Aorta (tissue), 5 donors: ENCODE results near the gene ECM1. TPM values are rescaled to one million over a fixed set of nuclear protein-coding genes. Genes with fewer than 3 reads are reported as not detected.

Experiments used
- ATAC-seq: fragments of 200-7000 bp; cut with Tn5 transposase; one replicate; pipeline ENCODE4 v1.9.1; 2022; ENCODE audit warnings: moderate library complexity; ENCODE audit not compliant: low FRiP score
- DNase-seq, 2 donors: peaks; one replicate each; pipeline ENCODE4 v3.0.0-alpha.2; 2020
- H3K27ac ChIP-seq, 2 donors: one replicate each; pipeline ENCODE4 v1.5.1; 2013; ENCODE audit warnings: low read length in 2 of 2, mild to moderate bottlenecking in 2 of 2, moderate library complexity in 2 of 2, control low read depth in 1 of 2, inconsistent platforms in 1 of 2, low read depth in 1 of 2
- H3K27me3 ChIP-seq, 2 donors: one replicate each; pipeline ENCODE4 v1.6.1; 2013; ENCODE audit warnings: control low read depth in 1 of 2, low read length in 1 of 2, mild to moderate bottlenecking in 1 of 2, moderate library complexity in 1 of 2; ENCODE audit not compliant: insufficient read depth in 2 of 2, control insufficient read depth in 1 of 2
- H3K36me3 ChIP-seq, 2 donors: one replicate each; pipeline ENCODE4 v1.6.1; 2013; ENCODE audit warnings: control low read depth in 1 of 2, low read length in 1 of 2, mild to moderate bottlenecking in 1 of 2; ENCODE audit not compliant: insufficient read depth in 2 of 2, control insufficient read depth in 1 of 2
- H3K4me1 ChIP-seq, 2 donors: one replicate each; pipeline ENCODE4 v1.6.1; 2013; ENCODE audit warnings: low read length in 2 of 2, control low read depth in 1 of 2, mild to moderate bottlenecking in 1 of 2, moderate library complexity in 1 of 2; ENCODE audit not compliant: insufficient read depth in 2 of 2, control insufficient read depth in 1 of 2
- H3K4me3 ChIP-seq, 2 donors: one replicate each; pipeline ENCODE4 v1.5.1; 2013; ENCODE audit warnings: low read length in 2 of 2, control low read depth in 1 of 2, mild to moderate bottlenecking in 1 of 2
- H3K9me3 ChIP-seq: one replicate; pipeline ENCODE4 v1.6.1; 2013; ENCODE audit warnings: mild to moderate bottlenecking, low read length; ENCODE audit not compliant: control insufficient read depth
- WGBS, 2 donors: extraction: QIAGEN DNeasy Blood & Tissue Kit; methylation state at CpG; one replicate each; pipeline ENCODE4 v1.1.7; 2013; 5-methylcytosine and 5-hydroxymethylcytosine counted together
- intact Hi-C, 2 donors: fragments of 100-400 bp; cut with DNase I; formaldehyde crosslinking; loops; one replicate each; pipeline versions ENCODE4 v1.14.2 to v1.15.0; 2022
- microRNA-seq, 2 donors: library from miRNA; unstranded; fragments of <30 nt; microRNA quantifications; one replicate each; pipeline ENCODE4 v1.2.0, GENCODE V29; 2020
- polyA plus RNA-seq, 2 donors: library from polyadenylated mRNA; stranded (reverse); fragments of 200-250 nt; gene quantifications; one replicate each; pipeline ENCODE4 v1.2.3, GENCODE V29; 2013
- total RNA-seq, 2 donors: library from RNA; stranded (reverse); fragmentation: NEBNext Ultra II Directional; extraction: Animal tissue kit (Norgen Biotek cat#: 25700); gene quantifications; one replicate each; pipeline ENCODE4 v1.2.1, GENCODE V29; 2021
- donor health status: healthy with polysubstance abuse.
- donor health status: Bipolar disorder and iron deficiency.
- donor health status: DM: no; HTN: no; CAD: no.
- donor health status: DM: no; HTN: no; CAD: no.
- donor health status: DM: yes; HTN: yes; CAD: no.

Gene ECM1
- total and polyA plus RNA-seq, 4 donors = 8.1 to 57.6 (median 29.4) TPM

DNA sequence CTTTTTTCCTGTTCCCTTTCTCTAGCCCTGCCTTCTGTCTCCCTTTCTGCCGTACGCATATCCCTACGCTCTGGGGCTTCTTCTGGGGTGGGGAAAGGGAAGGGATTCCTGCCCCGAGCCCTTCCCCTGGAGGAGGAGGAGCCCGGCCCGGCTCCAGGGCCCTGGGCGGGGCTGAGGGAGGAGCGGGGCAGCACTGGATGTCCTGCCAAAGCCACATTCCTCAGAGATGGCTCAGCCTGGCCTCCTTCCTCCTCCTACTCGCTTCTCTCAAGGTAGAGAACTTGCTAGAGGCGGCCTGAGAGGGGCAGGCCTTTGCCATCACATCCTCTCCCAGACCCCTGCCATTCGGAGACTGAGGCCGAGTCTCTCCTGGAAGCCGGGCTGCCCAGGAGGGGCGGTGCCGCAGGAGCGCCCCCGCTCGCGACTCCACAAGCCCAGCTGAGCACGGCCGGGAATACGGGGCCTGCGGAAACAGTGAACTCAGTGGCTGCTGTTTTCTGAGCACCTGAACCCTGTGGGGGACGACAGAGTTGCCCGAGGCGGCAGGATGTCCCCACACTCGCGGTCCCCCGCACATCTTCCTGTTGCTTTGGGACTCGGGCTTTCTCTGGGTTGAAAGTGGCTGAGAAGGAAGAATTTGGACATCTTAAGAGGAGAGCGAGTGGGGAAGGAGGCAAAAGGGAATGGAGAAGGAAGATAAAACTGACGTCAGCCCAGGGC is 53.5 kb downstream of the ECM1 start:
- peak overlapping the region; percentile 15 to 35 for H3K4me3 ChIP-seq
- no peaks in the 10 kb centered on the region for H3K27me3 ChIP-seq
- no peaks in the 10 kb centered on the region for H3K36me3 ChIP-seq
- intact Hi-C loops = loop anchor here (1.0 to 10.0 kb wide), 4 partner anchors 17 to 413 kb away; partner anchors contain the start of genes CERS2 (in 1 of the 2) and ENSA (in 1 of the 2)
- H3K4me1 ChIP-seq = peaks cover 0 to 12% of the 10 kb centered on the region in 2 donors
- WGBS, 2 donors = 0 to 1% methylated on average over 30 to 32 of the region's 32 CpGs
- ATAC-seq (peak; percentile 91), DNase-seq (peak; percentile 96)
- no peaks in the 10 kb centered on the region for H3K9me3 ChIP-seq
- peak overlapping the region; percentile 89 to 93 for H3K27ac ChIP-seq

GRCh38 chr1:150561974-150562445 is 54.1 kb downstream of the ECM1 start:
- peak; percentile 97 for DNase-seq
- Histone ChIP-seq H3K4me3 (peak overlapping the region in 1 of 2 donors; percentile 15), H3K27me3 (no peaks in the 10 kb centered on the region), H3K27ac (peak overlapping the region; percentile 93 to 95), H3K9me3 (no peaks in the 10 kb centered on the region), H3K36me3 (no peaks in the 10 kb centered on the region), H3K4me1 (peaks cover 0 to 12% of the 10 kb centered on the region in 2 donors)
- intact Hi-C loops = loop anchor here (1.0 to 10.0 kb wide), 4 partner anchors 16 to 413 kb away; partner anchors contain the start of genes CERS2 (in 1 of the 2) and ENSA (in 1 of the 2)
- 0 to 1% methylated on average over 16 to 18 of the region's 18 CpGs for WGBS, 2 donors
- peak; percentile 91 for ATAC-seq

- Histone ChIP-seq H3K4me3 (no peak overlapping the region), H3K36me3 (no peaks in the 10 kb centered on the region), H3K9me3 (no peaks in the 10 kb centered on the region), H3K27ac (peak overlapping the region; percentile 93 to 95), H3K27me3 (no peaks in the 10 kb centered on the region), H3K4me1 (peaks cover 0 to 12% of the 10 kb centered on the region in 2 donors)
- peak; percentile 58 to 74 for DNase-seq
- intact Hi-C loops = loop anchor here in 1 of 2 donors (10.0 kb wide), 1 partner anchor 412 kb away; the partner anchor contains the start of gene CERS2
- WGBS, 2 donors = 6 to 13% methylated on average over 4 of the region's 4 CpGs
- no peak for ATAC-seq
Observed at GRCh38 chr1:150562446-150563339, 54.8 kb downstream of the ECM1 start.

Small RNA genes lying within 50 kb of the gene (microRNA-seq; reads per million reads assigned to microRNA genes)
- 0 reads per million in 2 donors for gene MIR4257
- gene MIR6878 = 0 reads per million in 2 donors

Other genes with a start within 250 kb of the ECM1 start
- 10 to 100 TPM; 69.9 to 82.9 TPM for gene APH1A, start 239.1 kb upstream of the ECM1 start, total RNA-seq
- 10 to 100 TPM; 67.8 to 75.8 TPM for gene APH1A, start 239.1 kb upstream of the ECM1 start, polyA plus RNA-seq
- gene C1orf54, start 235.3 kb upstream of the ECM1 start, total RNA-seq = 10 to 100 TPM; 33.0 to 34.9 TPM
- gene C1orf54, start 235.3 kb upstream of the ECM1 start, polyA plus RNA-seq = 100 to 1,000 TPM; 102 to 278 TPM
- 1 to 10 TPM; 3.0 to 6.6 TPM for gene CIART, start 225.6 kb upstream of the ECM1 start, total RNA-seq
- 10 to 100 TPM in 1 of 2 donors, 1 to 10 TPM in 1; 5.3 to 18.0 TPM for gene CIART, start 225.6 kb upstream of the ECM1 start, polyA plus RNA-seq
- 10 to 100 TPM; 39.6 to 44.9 TPM for gene MRPS21, start 214.2 kb upstream of the ECM1 start, total RNA-seq
- gene MRPS21, start 214.2 kb upstream of the ECM1 start, polyA plus RNA-seq = 10 to 100 TPM; 91.9 to 98.9 TPM
- 10 to 100 TPM; 52.2 to 83.3 TPM for gene PRPF3, start 186.6 kb upstream of the ECM1 start, total RNA-seq
- 10 to 100 TPM; 19.3 to 79.0 TPM for gene PRPF3, start 186.6 kb upstream of the ECM1 start, polyA plus RNA-seq
- gene RPRD2, start 144.0 kb upstream of the ECM1 start, total RNA-seq = 10 to 100 TPM; 27.2 to 30.9 TPM
- gene RPRD2, start 144.0 kb upstream of the ECM1 start, polyA plus RNA-seq = 10 to 100 TPM in 1 of 2 donors, 1 to 10 TPM in 1; 4.5 to 11.0 TPM
- 10 to 100 TPM; 10.6 to 16.9 TPM for gene TARS2, start 20.7 kb upstream of the ECM1 start, total RNA-seq
- 10 to 100 TPM in 1 of 2 donors, 1 to 10 TPM in 1; 8.4 to 18.6 TPM for gene TARS2, start 20.7 kb upstream of the ECM1 start, polyA plus RNA-seq
- under 1 TPM in 1 of 2 donors, not detected in 1; 0.99 TPM for gene FALEC, start 7.6 kb downstream of the ECM1 start, total RNA-seq
- 1 to 10 TPM in 1 of 2 donors, not detected in 1; 1.1 TPM for gene FALEC, start 7.6 kb downstream of the ECM1 start, polyA plus RNA-seq
- 10 to 100 TPM; 94.4 to 98.0 TPM for gene ADAMTSL4, start 41.3 kb downstream of the ECM1 start, total RNA-seq
- gene ADAMTSL4, start 41.3 kb downstream of the ECM1 start, polyA plus RNA-seq = 10 to 100 TPM in 1 of 2 donors, 1 to 10 TPM in 1; 8.8 to 50.4 TPM
- gene MCL1, start 71.5 kb downstream of the ECM1 start, total RNA-seq = 100 to 1,000 TPM; 247 to 533 TPM
- gene MCL1, start 71.5 kb downstream of the ECM1 start, polyA plus RNA-seq = 100 to 1,000 TPM; 146 to 200 TPM
- 100 to 1,000 TPM; 129 to 178 TPM for gene ENSA, start 121.5 kb downstream of the ECM1 start, total RNA-seq
- gene ENSA, start 121.5 kb downstream of the ECM1 start, polyA plus RNA-seq = 100 to 1,000 TPM; 113 to 157 TPM
- gene GOLPH3L, start 189.0 kb downstream of the ECM1 start, total RNA-seq = 10 to 100 TPM; 23.9 to 27.6 TPM
- 10 to 100 TPM; 15.8 to 17.0 TPM for gene GOLPH3L, start 189.0 kb downstream of the ECM1 start, polyA plus RNA-seq
- gene HORMAD1, start 212.8 kb downstream of the ECM1 start, total RNA-seq = under 1 TPM; 0.72 to 0.84 TPM
- gene HORMAD1, start 212.8 kb downstream of the ECM1 start, polyA plus RNA-seq = not detected